Esophagus muscularis mucosa (tissue), 4 donors: ENCODE measurements around the gene SPEF2. TPM values are rescaled to one million over a fixed set of nuclear protein-coding genes. Genes with fewer than 3 reads are reported as not detected.

ENCODE experiments used
- DNase-seq: peaks from one replicate; pipeline ENCODE4 v3.0.0-alpha.2; 2017; ENCODE audit errors: extremely low spot score
- H3K27ac ChIP-seq, 4 donors: fragments of 200-600 bp; sonication (generic); replicated peaks in 1 of 4; 1 replicate in 3 of 4; 2 replicates in 1 of 4; pipeline ENCODE4 v1.5.1; 2016 to 2019; ENCODE audit warnings: mild to moderate bottlenecking in 1 of 4
- H3K27me3 ChIP-seq, 4 donors: fragments of 200-600 bp; sonication (generic); one replicate each; pipeline versions ENCODE4 v1.5.1 to v1.6.0; 2016 to 2019
- H3K36me3 ChIP-seq, 4 donors: fragments of 200-600 bp; sonication (generic); one replicate each; pipeline ENCODE4 v1.5.1; 2016 to 2019
- H3K4me1 ChIP-seq, 4 donors: fragments of 200-600 bp; sonication (generic); one replicate each; pipeline ENCODE4 v1.5.1; 2016 to 2019
- H3K4me3 ChIP-seq, 4 donors: fragments of 200-600 bp; sonication (generic); 1 replicate in 2 of 4; 2 replicates in 2 of 4; pipeline ENCODE4 v1.5.1; 2016 to 2019; ENCODE audit warnings: mild to moderate bottlenecking in 4 of 4, moderate library complexity in 1 of 4
- H3K9me3 ChIP-seq, 4 donors: fragments of 200-600 bp; sonication (generic); 1 replicate in 3 of 4; 2 replicates in 1 of 4; pipeline ENCODE4 v1.5.1; 2016 to 2019
- CTCF ChIP-seq, 3 experiments: fragments of 200-600 bp in 2 of 3; fragments of 450-650 bp in 1 of 3; sonication (generic) in 2 of 3; IDR thresholded peaks; one replicate each; pipeline ENCODE4 v1.5.1; 2017 to 2019; ENCODE audit warnings: antibody characterized with exemption in 3 of 3, mild to moderate bottlenecking in 2 of 3, moderate library complexity in 1 of 3
- EP300 ChIP-seq: sonication (generic); formaldehyde crosslinking; IDR thresholded peaks from one replicate; pipeline ENCODE4 v1.6.1; 2017; ENCODE audit warnings: antibody characterized with exemption
- POLR2A ChIP-seq: fragments of 450-650 bp; IDR thresholded peaks from one replicate; pipeline ENCODE4 v1.6.1; 2017; ENCODE audit warnings: antibody characterized with exemption, moderate library complexity, mild to moderate bottlenecking, low read depth
- POLR2AphosphoS5 ChIP-seq, 2 donors: sonication (generic); formaldehyde crosslinking; IDR thresholded peaks; one replicate each; pipeline ENCODE4 v1.6.1; 2017; ENCODE audit warnings: antibody characterized with exemption in 2 of 2
- WGBS: methylation state at CpG from one replicate; pipeline ENCODE4 v1.1.5; 2018; 5-methylcytosine and 5-hydroxymethylcytosine counted together
- intact Hi-C: fragments of 100-400 bp; cut with DNase I; formaldehyde crosslinking; loops from one replicate; pipeline ENCODE4 v1.15.1; 2023
- total RNA-seq, 4 donors: library from RNA; depleted of rRNA; stranded (reverse); fragments of >200 nt; gene quantifications; one replicate each; pipeline versions ENCODE4 v1.1.0 to v1.2.1, GENCODE V29; 2016

SPEF2 gene
- total RNA-seq, 4 donors from 2014 or later: 2.8 to 4.6 (median 3.1) TPM

DNA sequence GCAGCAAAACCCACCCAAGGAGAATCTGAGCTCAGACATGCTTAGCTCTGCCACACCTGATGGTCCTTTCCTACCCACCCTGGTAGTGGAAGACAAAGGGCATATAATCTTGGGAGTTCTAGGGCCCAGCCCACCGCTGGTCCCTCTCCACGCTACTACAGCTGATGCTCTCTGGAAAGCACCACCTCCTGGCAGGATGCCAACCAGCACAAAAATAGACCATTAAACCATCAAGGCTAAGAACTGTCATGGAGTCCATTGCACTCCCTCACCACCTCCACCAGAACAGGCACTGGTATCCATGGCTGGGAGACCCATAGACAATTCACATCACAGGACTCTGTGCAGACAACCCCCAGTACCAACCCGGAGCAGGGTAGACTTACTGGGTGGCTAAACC lies 128.0 kb downstream of the SPEF2 start:
- no peaks in the 10 kb centered on the region for H3K27me3 ChIP-seq
- H3K36me3 ChIP-seq: no peaks in the 10 kb centered on the region
- peaks cover 0 to 15% (median 0%) of the 10 kb centered on the region in 4 donors for H3K9me3 ChIP-seq
- H3K27ac ChIP-seq: no peak overlapping the region
- TF ChIP-seq EP300 (no peak), POLR2A (no peak), CTCF (IDR thresholded peaks at IDR 0.05) (no peak), POLR2AphosphoS5 (IDR thresholded peaks at IDR 0.05) (no peak)
- DNase-seq: no peak
- H3K4me3 ChIP-seq: no peak overlapping the region
- no peaks in the 10 kb centered on the region for H3K4me1 ChIP-seq
- intact Hi-C loops: no loop called here
- WGBS: 100% methylated on average over 1 of the region's 3 CpGs

- 88% methylated on average over 6 of the region's 6 CpGs for WGBS
- TF ChIP-seq CTCF (IDR thresholded peaks at IDR 0.05) (no peak), POLR2AphosphoS5 (IDR thresholded peaks at IDR 0.05) (no peak), POLR2A (no peak), EP300 (no peak)
- Histone ChIP-seq H3K27me3 (no peaks in the 10 kb centered on the region), H3K27ac (no peak overlapping the region), H3K9me3 (peaks cover 0 to 15% (median 0%) of the 10 kb centered on the region in 4 donors), H3K4me3 (no peak overlapping the region), H3K36me3 (no peaks in the 10 kb centered on the region), H3K4me1 (no peaks in the 10 kb centered on the region)
- DNase-seq: no peak
- intact Hi-C loops: no loop called here
Observed at GRCh38 chr5:35752012-35752411, 134.3 kb downstream of the SPEF2 start.

GRCh38 chr5:35753500-35753899 lies 135.8 kb downstream of the SPEF2 start:
- 81% methylated on average over 5 of the region's 5 CpGs for WGBS
- TF ChIP-seq POLR2AphosphoS5 (IDR thresholded peaks at IDR 0.05) (no peak), POLR2A (no peak), CTCF (IDR thresholded peaks at IDR 0.05) (no peak), EP300 (no peak)
- no peaks in the 10 kb centered on the region for H3K4me1 ChIP-seq
- intact Hi-C loops: no loop called here
- H3K27ac ChIP-seq: no peak overlapping the region
- no peak for DNase-seq
- no peak overlapping the region for H3K4me3 ChIP-seq
- H3K36me3 ChIP-seq: no peaks in the 10 kb centered on the region
- H3K27me3 ChIP-seq: no peaks in the 10 kb centered on the region
- peaks cover 0 to 8% (median 0%) of the 10 kb centered on the region in 4 donors for H3K9me3 ChIP-seq

DNA sequence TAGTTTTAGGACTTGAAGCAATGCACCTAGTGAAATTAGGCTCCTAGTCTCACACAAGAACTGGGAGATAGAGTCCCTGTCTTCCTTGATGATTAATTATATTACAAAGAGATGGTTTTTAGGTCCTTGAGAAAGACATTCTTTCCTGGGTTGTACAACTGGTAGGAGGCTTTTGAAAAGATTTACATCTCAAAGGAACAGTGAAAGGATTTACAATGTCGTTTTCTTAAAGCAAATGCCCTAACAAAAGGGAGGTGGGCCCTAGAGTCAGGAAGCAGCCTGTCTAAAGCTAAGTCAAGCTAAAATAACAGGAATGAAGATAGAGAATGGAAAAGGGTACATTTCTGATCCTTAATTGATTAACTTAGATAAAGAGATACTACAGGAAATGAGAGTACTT lies 136.8 kb downstream of the SPEF2 start:
- Histone ChIP-seq H3K4me3 (no peak overlapping the region), H3K4me1 (no peaks in the 10 kb centered on the region), H3K27me3 (no peaks in the 10 kb centered on the region), H3K36me3 (no peaks in the 10 kb centered on the region), H3K9me3 (peaks cover 0 to 2% (median 0%) of the 10 kb centered on the region in 4 donors), H3K27ac (no peak overlapping the region)
- intact Hi-C loops: no loop called here
- no peak for DNase-seq
- WGBS: 24% methylated on average over 1 of the region's 1 CpG
- TF ChIP-seq POLR2AphosphoS5 (IDR thresholded peaks at IDR 0.05) (no peak), CTCF (IDR thresholded peaks at IDR 0.05) (no peak), EP300 (no peak), POLR2A (no peak)

DNA sequence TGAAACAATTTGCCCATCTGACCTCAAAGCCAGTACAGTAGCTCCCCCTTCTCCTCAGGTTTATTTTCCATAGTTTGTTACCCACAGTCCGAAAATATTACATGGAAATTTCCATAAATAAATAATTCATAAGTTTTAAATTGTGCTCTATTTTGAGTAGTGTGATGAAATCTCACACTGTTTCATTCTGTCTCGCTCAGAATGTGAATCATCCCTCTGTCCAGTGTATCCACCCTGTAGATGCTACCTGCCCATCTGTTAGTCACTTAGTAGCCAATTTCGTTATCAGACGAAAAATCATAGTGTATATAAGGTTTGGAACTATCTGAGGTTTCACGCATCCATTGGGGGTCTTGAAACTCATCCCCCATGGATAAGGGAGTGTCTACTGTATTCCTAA lies 138.3 kb downstream of the SPEF2 start:
- no peaks in the 10 kb centered on the region for H3K9me3 ChIP-seq
- intact Hi-C loops: no loop called here
- H3K27ac ChIP-seq: no peak overlapping the region
- H3K4me3 ChIP-seq: no peak overlapping the region
- no peak for DNase-seq
- 92% methylated on average over 5 of the region's 5 CpGs for WGBS
- H3K4me1 ChIP-seq: no peaks in the 10 kb centered on the region
- no peaks in the 10 kb centered on the region for H3K27me3 ChIP-seq
- TF ChIP-seq CTCF (IDR thresholded peaks at IDR 0.05) (no peak), EP300 (no peak), POLR2A (no peak), POLR2AphosphoS5 (IDR thresholded peaks at IDR 0.05) (no peak)
- H3K36me3 ChIP-seq: no peaks in the 10 kb centered on the region
